GM12878 (cell line): Measurements from ENCODE around the gene CLN6. TPM values are rescaled to one million over a fixed set of nuclear protein-coding genes. Genes with fewer than 3 reads are reported as not detected.

Source experiments
- ATAC-seq: fragments of 200-7000 bp; cut with Tn5 transposase; 3 replicates; pipeline ENCODE4 v1.9.1; 2020; ENCODE audit warnings: mild to moderate bottlenecking, moderate library complexity
- BruUV-seq: library from RNA; stranded (reverse); fragments of 400-500 nt; replicated peaks from 2 replicates; lab custom pipeline; 2021; lab: Mats Ljungman, UMichigan
- CTCF ChIA-PET: fragments of 300-600 bp; sonication (Branson Sonifier 250); formaldehyde crosslinking; extraction: SDS; loops from one replicate; lab custom pipeline; 2021; ENCODE audit warnings: inconsistent platforms; lab: Yijun Ruan, JAX
- POLR2A ChIA-PET: fragments of 350-600 bp; formaldehyde crosslinking; extraction: SDS; loops from one replicate; lab custom pipeline; 2021; ENCODE audit warnings: inconsistent platforms; lab: Charles Lee
- RAD21 ChIA-PET: fragments of 300-600 bp; sonication (Branson Sonifier 250); formaldehyde crosslinking; loops from one replicate; lab custom pipeline; 2023; ENCODE audit warnings: antibody characterized with exemption; ENCODE audit not compliant: unreplicated experiment; lab: Charles Lee
- SMC1A ChIA-PET: fragments of 300-600 bp; sonication (Branson Sonifier 250); formaldehyde crosslinking; loops from one replicate; lab custom pipeline; 2023; ENCODE audit not compliant: unreplicated experiment, uncharacterized antibody; lab: Charles Lee
- DNase-seq: peaks from one replicate; pipeline ENCODE4 v3.0.0-alpha.2; 2011; ENCODE audit warnings: low read depth, low spot score
- FAIRE-seq: peaks from 3 replicates; lab custom pipeline; 2011; peaks lifted over from hg19 to GRCh38; lab: Jason Lieb, UNC
- H2AFZ ChIP-seq: 2 replicates; pipeline ENCODE4 v1.6.0; 2011; ENCODE audit warnings: low read depth, low read length, control low read depth; ENCODE audit not compliant: control insufficient read depth
- H3K27ac ChIP-seq: 2 replicates; pipeline ENCODE4 v1.5.1; 2011; ENCODE audit warnings: control low read depth; ENCODE audit not compliant: control insufficient read depth, insufficient read depth
- H3K27me3 ChIP-seq, 2 experiments: replicated peaks in 1 of 2; 2 replicates each; pipeline versions ENCODE4 v1.6.0 to v1.6.1; 2011; ENCODE audit warnings: low read length in 1 of 2; ENCODE audit not compliant: control insufficient read depth in 2 of 2, insufficient read depth in 2 of 2
- H3K36me3 ChIP-seq, 2 experiments: 2 replicates each; pipeline ENCODE4 v1.5.1; 2011; ENCODE audit warnings: low read length in 1 of 2; ENCODE audit not compliant: control insufficient read depth in 2 of 2, insufficient read depth in 2 of 2
- H3K4me1 ChIP-seq: 2 replicates; pipeline ENCODE4 v1.6.1; 2011; ENCODE audit warnings: mild to moderate bottlenecking, low read length, moderate library complexity, mixed read lengths; ENCODE audit not compliant: control insufficient read depth, insufficient read depth
- H3K4me2 ChIP-seq: 2 replicates; pipeline ENCODE4 v1.6.0; 2011; ENCODE audit warnings: control low read depth; ENCODE audit not compliant: control insufficient read depth, insufficient read depth
- H3K4me3 ChIP-seq: fragments of 200-600 bp; sonication (generic); 2 replicates; pipeline ENCODE4 v1.5.1; 2016
- H3K79me2 ChIP-seq: 2 replicates; pipeline ENCODE4 v1.6.0; 2011; ENCODE audit warnings: low read length; ENCODE audit not compliant: control insufficient read depth, insufficient read depth
- H3K9ac ChIP-seq: 2 replicates; pipeline ENCODE4 v1.8.0; 2011; ENCODE audit warnings: low read length, control low read depth, mixed read lengths; ENCODE audit not compliant: control insufficient read depth, insufficient read depth
- H3K9me3 ChIP-seq: replicated peaks from 3 replicates; pipeline ENCODE4 v1.5.1; 2011; ENCODE audit warnings: mild to moderate bottlenecking, low read length; ENCODE audit not compliant: control insufficient read depth, insufficient read depth
- H4K20me1 ChIP-seq: 2 replicates; pipeline ENCODE4 v1.6.0; 2011; ENCODE audit not compliant: control insufficient read depth, insufficient read depth
- ATF7 ChIP-seq: fragments of 450-650 bp; IDR thresholded peaks from 2 replicates; pipeline ENCODE4 v1.6.1; 2016; ENCODE audit warnings: low read depth, mild to moderate bottlenecking
- BCL11A ChIP-seq: IDR thresholded peaks from 2 replicates; pipeline ENCODE4 v1.6.1; 2011; ENCODE audit warnings: low read depth, low read length
- CHD4 ChIP-seq: fragments of 200-600 bp; sonication (generic); IDR thresholded peaks from 2 replicates; pipeline ENCODE4 v1.6.1; 2016; ENCODE audit warnings: mild to moderate bottlenecking
- EED ChIP-seq: sonication (generic); IDR thresholded peaks from 2 replicates; pipeline ENCODE4 v1.6.1; 2016; ENCODE audit warnings: antibody characterized with exemption, low read depth
- FOXM1 ChIP-seq: IDR thresholded peaks from 2 replicates; pipeline ENCODE4 v1.6.1; 2012; ENCODE audit warnings: low read depth, mild to moderate bottlenecking, inconsistent platforms, low read length, moderate library complexity
- HCFC1 ChIP-seq: fragments of 150-350 bp; IDR thresholded peaks from 2 replicates; pipeline ENCODE4 v1.6.1; 2014; ENCODE audit warnings: low read length
- HDAC2 ChIP-seq: fragments of 200-600 bp; sonication (generic); IDR thresholded peaks from 2 replicates; pipeline ENCODE4 v1.6.1; 2017
- HDAC6 ChIP-seq: fragments of 200-600 bp; sonication (generic); IDR thresholded peaks from one replicate; pipeline ENCODE4 v1.8.0; 2017; ENCODE audit warnings: antibody characterized with exemption; ENCODE audit not compliant: unreplicated experiment
- JUNB ChIP-seq: IDR thresholded peaks from 2 replicates; pipeline ENCODE4 v1.6.1; 2016; ENCODE audit warnings: antibody characterized with exemption, mild to moderate bottlenecking
- MYC ChIP-seq: IDR thresholded peaks from 2 replicates; pipeline ENCODE4 v1.6.1; 2011; ENCODE audit warnings: mild to moderate bottlenecking, low read length, moderate library complexity, inconsistent platforms; ENCODE audit not compliant: insufficient read depth, insufficient replicate concordance, insufficient read length, severe bottlenecking
- NR2C2 ChIP-seq: IDR thresholded peaks from 2 replicates; pipeline ENCODE4 v1.6.1; 2011; ENCODE audit warnings: borderline replicate concordance, low read depth; ENCODE audit not compliant: control insufficient read depth, insufficient read length
- POLR2A ChIP-seq: IDR thresholded peaks from 2 replicates; pipeline ENCODE4 v1.6.1; 2011; ENCODE audit warnings: low read depth, mild to moderate bottlenecking, low read length
- SMARCA5 ChIP-seq: fragments of 450-650 bp; IDR thresholded peaks from 2 replicates; pipeline ENCODE4 v1.6.1; 2017; ENCODE audit warnings: mild to moderate bottlenecking
- TBL1XR1 ChIP-seq: IDR thresholded peaks from 2 replicates; pipeline ENCODE4 v1.6.1; 2012; ENCODE audit warnings: low read depth, low read length, improper control_type of control experiment
- WRNIP1 ChIP-seq: IDR thresholded peaks from 2 replicates; pipeline ENCODE4 v1.6.1; 2011; ENCODE audit warnings: low read depth, low read length, improper control_type of control experiment, borderline replicate concordance
- ZBED1 ChIP-seq: IDR thresholded peaks from 2 replicates; pipeline ENCODE4 v1.6.1; 2016; ENCODE audit warnings: borderline replicate concordance
- ZZZ3 ChIP-seq: IDR thresholded peaks from 2 replicates; pipeline ENCODE4 v1.6.1; 2011; ENCODE audit warnings: low read depth; ENCODE audit not compliant: control insufficient read depth, insufficient read length
- WGBS: methylation state at CpG from one replicate; pipeline ENCODE4 v1.1.6; 2016; ENCODE audit warnings: low lambda C conversion rate; ENCODE audit not compliant: insufficient replicate concordance, insufficient coverage; ENCODE audit errors: missing lambda C conversion rate; 5-methylcytosine and 5-hydroxymethylcytosine counted together
- in situ Hi-C: fragments of 300-500 bp; cut with MboI; formaldehyde crosslinking; loops from 9 replicates; pipeline ENCODE4 v1.14.3; 2018; ENCODE audit warnings: mixed read lengths
- intact Hi-C: fragments of 100-400 bp; cut with micrococcal nuclease; formaldehyde crosslinking; loops from one replicate; pipeline ENCODE4 v1.14.2; 2022; ENCODE audit not compliant: unreplicated experiment
- polyA plus RNA-seq, 11 experiments: library from polyadenylated mRNA; depleted of rRNA in 4 of 11; unstranded in 6 of 11; stranded (reverse) in 5 of 11; fragments of >200 nt; fragmentation: Nextera tagmentation in 4 of 11; fragmentation: Illumina TruSeq in 1 of 11; extraction: Ambion mirVana in 4 of 11; extraction: Trizol in 1 of 11; gene quantifications; 1 replicate in 1 of 11; 2 replicates in 10 of 11; pipeline versions ENCODE4 v1.2.1 to v1.2.3, GENCODE V29; 2011 to 2016; ENCODE audit warnings: inconsistent platforms in 2 of 11, missing spikeins in 2 of 11, low read depth in 1 of 11
- total RNA-seq, 4 experiments: library from RNA; depleted of rRNA in 3 of 4; stranded (reverse); fragments of >200 nt in 3 of 4; fragmentation: Illumina TruSeq in 1 of 4; extraction: Trizol in 1 of 4; gene quantifications; 2 replicates each; pipeline versions ENCODE4 v1.2.1 to v1.2.3, GENCODE V29; 2013 to 2021
- TF ChIP-seq, protein P1 (sequence below): fragments of 450-650 bp; formaldehyde crosslinking; IDR thresholded peaks from 2 replicates; pipeline ENCODE4 v1.5.0; 2022; ENCODE audit warnings: mild to moderate bottlenecking, missing genetic modification characterization
- TF ChIP-seq, protein P2 (sequence below): IDR thresholded peaks from 2 replicates; pipeline ENCODE4 v1.6.1; 2011; ENCODE audit warnings: mild to moderate bottlenecking, low read depth, low read length, moderate library complexity; ENCODE audit not compliant: insufficient replicate concordance

CLN6 gene
- total and polyA plus RNA-seq, 10 of the 15 experiments (the other 5 are each of a cell fraction or from before 2014, with no cell fraction given) = 0.74 to 69.0 (median 30.3) TPM

GRCh38 chr15:68265674-68266073 lies 36.1 kb upstream of the CLN6 start (continued):
- TF ChIP-seq, protein P1, sequence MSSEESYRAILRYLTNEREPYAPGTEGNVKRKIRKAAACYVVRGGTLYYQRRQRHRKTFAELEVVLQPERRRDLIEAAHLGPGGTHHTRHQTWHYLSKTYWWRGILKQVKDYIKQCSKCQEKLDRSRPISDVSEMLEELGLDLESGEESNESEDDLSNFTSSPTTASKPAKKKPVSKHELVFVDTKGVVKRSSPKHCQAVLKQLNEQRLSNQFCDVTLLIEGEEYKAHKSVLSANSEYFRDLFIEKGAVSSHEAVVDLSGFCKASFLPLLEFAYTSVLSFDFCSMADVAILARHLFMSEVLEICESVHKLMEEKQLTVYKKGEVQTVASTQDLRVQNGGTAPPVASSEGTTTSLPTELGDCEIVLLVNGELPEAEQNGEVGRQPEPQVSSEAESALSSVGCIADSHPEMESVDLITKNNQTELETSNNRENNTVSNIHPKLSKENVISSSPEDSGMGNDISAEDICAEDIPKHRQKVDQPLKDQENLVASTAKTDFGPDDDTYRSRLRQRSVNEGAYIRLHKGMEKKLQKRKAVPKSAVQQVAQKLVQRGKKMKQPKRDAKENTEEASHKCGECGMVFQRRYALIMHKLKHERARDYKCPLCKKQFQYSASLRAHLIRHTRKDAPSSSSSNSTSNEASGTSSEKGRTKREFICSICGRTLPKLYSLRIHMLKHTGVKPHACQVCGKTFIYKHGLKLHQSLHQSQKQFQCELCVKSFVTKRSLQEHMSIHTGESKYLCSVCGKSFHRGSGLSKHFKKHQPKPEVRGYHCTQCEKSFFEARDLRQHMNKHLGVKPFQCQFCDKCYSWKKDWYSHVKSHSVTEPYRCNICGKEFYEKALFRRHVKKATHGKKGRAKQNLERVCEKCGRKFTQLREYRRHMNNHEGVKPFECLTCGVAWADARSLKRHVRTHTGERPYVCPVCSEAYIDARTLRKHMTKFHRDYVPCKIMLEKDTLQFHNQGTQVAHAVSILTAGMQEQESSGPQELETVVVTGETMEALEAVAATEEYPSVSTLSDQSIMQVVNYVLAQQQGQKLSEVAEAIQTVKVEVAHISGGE (CRISPR knock-in tag) = no peak
- no peak for TF ChIP-seq HDAC6

GRCh38 chr15:68265081-68265480 lies 35.6 kb upstream of the CLN6 start:
- Histone ChIP-seq H3K27ac (no peak overlapping the region), H3K9ac (no peak overlapping the region), H3K79me2 (no peaks in the 10 kb centered on the region), H2AFZ (no peak overlapping the region), H3K27me3 (no peaks in the 10 kb centered on the region; a peak in 2 of 4 replicates), H4K20me1 (no peaks in the 10 kb centered on the region), H3K36me3 (no peaks in the 10 kb centered on the region), H3K4me3 (no peak overlapping the region), H3K9me3 (no peaks in the 10 kb centered on the region), H3K4me2 (no peak overlapping the region), H3K4me1 (no peaks in the 10 kb centered on the region)
- ChIA-PET RAD21 (interaction anchor here (1.3 kb wide), 1 partner anchor 12 kb away, joined by 3 read pairs; no protein-coding TSS in a partner anchor), SMC1A (interaction anchor here (1.1 kb wide), 1 partner anchor 41 kb away, joined by 4 read pairs; no protein-coding TSS in a partner anchor), CTCF (interaction anchor here (1.1 to 1.7 kb wide), 2 partner anchors 12 to 42 kb away, joined by 3 to 11 read pairs; no protein-coding TSS in a partner anchor), POLR2A (no interaction called here)
- ATAC-seq = no peak
- FAIRE-seq = no peak
- intact Hi-C loops = no loop called here
- in situ Hi-C loops = no loop called here
- TF ChIP-seq ZZZ3 = no peak
- no peak for TF ChIP-seq SMARCA5
- TF ChIP-seq WRNIP1 = no peak
- TF ChIP-seq, protein P2, sequence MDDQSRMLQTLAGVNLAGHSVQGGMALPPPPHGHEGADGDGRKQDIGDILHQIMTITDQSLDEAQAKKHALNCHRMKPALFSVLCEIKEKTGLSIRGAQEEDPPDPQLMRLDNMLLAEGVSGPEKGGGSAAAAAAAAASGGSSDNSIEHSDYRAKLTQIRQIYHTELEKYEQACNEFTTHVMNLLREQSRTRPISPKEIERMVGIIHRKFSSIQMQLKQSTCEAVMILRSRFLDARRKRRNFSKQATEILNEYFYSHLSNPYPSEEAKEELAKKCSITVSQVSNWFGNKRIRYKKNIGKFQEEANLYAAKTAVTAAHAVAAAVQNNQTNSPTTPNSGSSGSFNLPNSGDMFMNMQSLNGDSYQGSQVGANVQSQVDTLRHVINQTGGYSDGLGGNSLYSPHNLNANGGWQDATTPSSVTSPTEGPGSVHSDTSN = no peak
- TF ChIP-seq POLR2A = no peak
- no peak for TF ChIP-seq MYC
- TF ChIP-seq TBL1XR1 = no peak
- no peak for TF ChIP-seq HDAC2
- TF ChIP-seq FOXM1 = no peak
- no peak for TF ChIP-seq HCFC1
- TF ChIP-seq CHD4 = no peak
- TF ChIP-seq NR2C2 = no peak
- no peak for TF ChIP-seq EED
- TF ChIP-seq BCL11A = no peak
- TF ChIP-seq ATF7 = no peak
- no peak for TF ChIP-seq ZBED1
- TF ChIP-seq JUNB = no peak
- WGBS = 40% methylated on average over 4 of the region's 4 CpGs
- no peak for DNase-seq
- no TSS peak for BruUV-seq
